Measurements from ENCODE around the gene SKAP2. TPM values are rescaled to one million over a fixed set of nuclear protein-coding genes. Genes with fewer than 3 reads are reported as not detected.

The SKAP2 gene
- total RNA-seq, 1 experiment from 2014 or later: 9.6 TPM

DNA sequence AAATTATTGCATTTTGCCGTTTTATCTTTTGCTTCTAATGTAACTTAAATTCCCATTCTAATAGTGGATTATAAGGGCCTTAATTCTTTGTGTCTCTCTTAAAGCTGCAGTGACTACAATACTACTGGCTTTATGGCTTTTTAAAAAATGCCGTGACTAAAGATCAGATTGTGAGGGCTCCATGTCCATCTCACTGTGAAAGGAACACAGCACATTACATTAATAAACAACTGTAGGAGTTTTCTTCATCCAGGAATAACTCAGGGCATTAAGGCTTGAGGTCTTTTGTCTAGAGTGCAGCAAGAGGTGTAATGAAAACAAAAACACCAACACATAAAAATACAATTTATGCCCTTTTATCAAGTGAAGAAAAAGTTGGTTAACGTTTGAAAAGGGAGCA lies 205.3 kb downstream of the SKAP2 start:
- DNase-seq (no peak), ATAC-seq (no peak)
- Histone ChIP-seq H3K27me3 (ENCODE audit: low read length) (no peaks in the 10 kb centered on the region), H4K20me1 (ENCODE audit: low read length) (no peaks in the 10 kb centered on the region), H3K9me2 (replicated peaks; ENCODE audit: low read length) (no peaks in the 10 kb centered on the region), H3K4me2 (ENCODE audit: low read length) (no peak overlapping the region), H3F3A (ENCODE audit: low read length, unreplicated experiment) (no peaks in the 10 kb centered on the region), H3K9ac (ENCODE audit: low read length) (no peak overlapping the region), H3K27ac (ENCODE audit: low read length) (no peak overlapping the region), H3K4me1 (ENCODE audit: insufficient read depth, low read length) (peaks cover 11% of the 10 kb centered on the region), H2AFZ (ENCODE audit: low read length) (no peak overlapping the region), H3K36me3 (ENCODE audit: low read depth, low read length) (no peaks in the 10 kb centered on the region), H3K79me2 (ENCODE audit: low read length) (no peaks in the 10 kb centered on the region), H3K4me3 (ENCODE audit: low read length) (no peak overlapping the region), H3K9me3 (ENCODE audit: low read length) (no peaks in the 10 kb centered on the region)
- ChIA-PET POLR2A (ENCODE audit: unreplicated experiment) (no interaction called here), CTCF (interaction anchor here (0.6 kb wide), 1 partner anchor 22 kb away, joined by 5 read pairs; no protein-coding TSS in a partner anchor)
- no TSS peak for BruUV-seq (replicated peaks)
- TF ChIP-seq, protein P1, sequence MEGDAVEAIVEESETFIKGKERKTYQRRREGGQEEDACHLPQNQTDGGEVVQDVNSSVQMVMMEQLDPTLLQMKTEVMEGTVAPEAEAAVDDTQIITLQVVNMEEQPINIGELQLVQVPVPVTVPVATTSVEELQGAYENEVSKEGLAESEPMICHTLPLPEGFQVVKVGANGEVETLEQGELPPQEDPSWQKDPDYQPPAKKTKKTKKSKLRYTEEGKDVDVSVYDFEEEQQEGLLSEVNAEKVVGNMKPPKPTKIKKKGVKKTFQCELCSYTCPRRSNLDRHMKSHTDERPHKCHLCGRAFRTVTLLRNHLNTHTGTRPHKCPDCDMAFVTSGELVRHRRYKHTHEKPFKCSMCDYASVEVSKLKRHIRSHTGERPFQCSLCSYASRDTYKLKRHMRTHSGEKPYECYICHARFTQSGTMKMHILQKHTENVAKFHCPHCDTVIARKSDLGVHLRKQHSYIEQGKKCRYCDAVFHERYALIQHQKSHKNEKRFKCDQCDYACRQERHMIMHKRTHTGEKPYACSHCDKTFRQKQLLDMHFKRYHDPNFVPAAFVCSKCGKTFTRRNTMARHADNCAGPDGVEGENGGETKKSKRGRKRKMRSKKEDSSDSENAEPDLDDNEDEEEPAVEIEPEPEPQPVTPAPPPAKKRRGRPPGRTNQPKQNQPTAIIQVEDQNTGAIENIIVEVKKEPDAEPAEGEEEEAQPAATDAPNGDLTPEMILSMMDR (conservative IDR thresholded peaks at IDR 0.05; ENCODE audit: low read depth, low read length): no peak
- TF ChIP-seq EZH2phosphoT487 (IDR thresholded peaks at IDR 0.05; ENCODE audit: borderline replicate concordance, low read length) (no peak), EZH2 (IDR thresholded peaks at IDR 0.05; ENCODE audit: low read length, unreplicated experiment) (no peak)
- intact Hi-C loops (cut with micrococcal nuclease): no loop called here

DNA sequence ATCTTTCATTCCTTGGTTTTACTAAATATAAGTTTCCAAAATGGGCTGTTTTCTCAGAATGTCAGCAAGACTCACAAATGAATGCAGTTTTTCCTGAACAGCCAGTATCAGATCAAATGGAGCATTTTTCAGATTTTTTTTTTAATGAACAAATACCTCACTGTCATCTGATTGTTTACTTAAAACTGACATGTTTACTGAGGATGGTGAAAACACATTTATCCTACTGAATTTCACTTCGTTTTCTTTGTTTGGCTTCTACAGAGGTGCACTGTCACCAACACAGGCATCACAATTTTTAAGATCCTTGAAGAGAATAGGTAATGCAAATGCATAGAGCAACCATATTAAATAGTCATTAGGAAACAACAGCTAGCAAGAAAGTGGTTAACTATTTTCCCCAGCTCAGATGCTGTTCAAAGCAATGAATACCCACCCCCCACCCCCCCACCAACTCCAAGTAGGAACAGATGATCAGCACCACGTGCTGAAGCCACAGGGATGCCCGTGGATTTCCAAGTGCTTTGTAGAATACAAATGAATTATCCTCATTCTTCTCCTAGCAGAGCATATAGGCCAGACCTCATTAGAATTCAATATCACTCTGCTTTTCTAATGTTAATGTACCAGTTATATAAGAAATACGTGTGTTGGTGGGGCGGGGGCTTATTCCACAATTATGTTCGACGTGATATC lies 205.9 kb downstream of the SKAP2 start:
- Histone ChIP-seq H3K27me3 (ENCODE audit: low read length) (no peaks in the 10 kb centered on the region), H3K36me3 (ENCODE audit: low read depth, low read length) (no peaks in the 10 kb centered on the region), H3K4me2 (ENCODE audit: low read length) (no peak overlapping the region), H3K9ac (ENCODE audit: low read length) (no peak overlapping the region), H3K4me1 (ENCODE audit: insufficient read depth, low read length) (peaks cover 16% of the 10 kb centered on the region), H3K9me2 (replicated peaks; ENCODE audit: low read length) (no peaks in the 10 kb centered on the region), H3F3A (ENCODE audit: low read length, unreplicated experiment) (no peaks in the 10 kb centered on the region), H3K4me3 (ENCODE audit: low read length) (no peak overlapping the region), H2AFZ (ENCODE audit: low read length) (no peak overlapping the region), H3K27ac (ENCODE audit: low read length) (no peak overlapping the region), H3K79me2 (ENCODE audit: low read length) (no peaks in the 10 kb centered on the region), H4K20me1 (ENCODE audit: low read length) (no peaks in the 10 kb centered on the region), H3K9me3 (ENCODE audit: low read length) (no peaks in the 10 kb centered on the region)
- ChIA-PET POLR2A (ENCODE audit: unreplicated experiment) (no interaction called here), CTCF (interaction anchor here (0.5 to 0.6 kb wide), 2 partner anchors 152 to 290 kb away, joined by 5 to 7 read pairs; no protein-coding TSS in a partner anchor)
- DNase-seq (peak; percentile 23), ATAC-seq (no peak)
- intact Hi-C loops (cut with micrococcal nuclease): no loop called here
- BruUV-seq (replicated peaks): no TSS peak
- TF ChIP-seq EZH2 (IDR thresholded peaks at IDR 0.05; ENCODE audit: low read length, unreplicated experiment) (no peak), EZH2phosphoT487 (IDR thresholded peaks at IDR 0.05; ENCODE audit: borderline replicate concordance, low read length) (no peak)
- TF ChIP-seq, protein P1 (conservative IDR thresholded peaks at IDR 0.05; ENCODE audit: low read depth, low read length): no peak

DNA sequence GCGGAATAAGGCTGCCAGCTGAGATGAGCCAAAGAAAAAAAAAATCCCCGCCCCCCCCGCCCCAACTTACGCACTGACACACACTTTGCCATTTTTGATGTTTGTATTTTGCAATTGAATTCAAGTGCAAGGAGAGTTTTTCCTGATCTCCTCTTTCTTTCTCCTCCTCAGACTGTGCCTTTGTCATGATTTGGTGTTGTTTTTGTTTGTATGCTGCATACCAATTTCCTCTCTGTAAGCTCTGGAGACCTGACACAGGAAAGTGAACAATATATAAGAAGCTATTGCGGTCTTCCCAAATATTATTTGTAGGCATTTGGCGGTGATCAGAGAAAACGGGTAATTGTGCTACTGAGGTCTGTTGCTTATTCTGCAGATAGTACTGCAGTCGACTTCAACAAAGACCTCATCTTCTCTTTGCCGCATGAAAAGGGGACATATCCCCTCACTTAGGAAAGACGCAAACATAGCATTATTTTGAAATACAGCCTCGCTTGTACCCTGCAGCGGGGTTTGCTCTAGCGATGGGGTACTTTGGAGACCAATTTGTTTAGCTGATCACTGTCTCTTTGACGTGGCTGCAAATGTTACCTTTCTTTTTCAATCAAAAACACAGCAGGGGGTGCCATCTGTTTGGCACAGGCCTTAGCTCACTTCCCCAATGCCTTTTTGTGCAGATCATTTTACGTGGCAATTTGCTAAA lies 206.6 kb downstream of the SKAP2 start:
- DNase-seq (no peak), ATAC-seq (no peak)
- Histone ChIP-seq H3K27ac (ENCODE audit: low read length) (no peak overlapping the region), H3K4me1 (ENCODE audit: insufficient read depth, low read length) (peaks cover 23% of the 10 kb centered on the region), H3K79me2 (ENCODE audit: low read length) (no peaks in the 10 kb centered on the region), H2AFZ (ENCODE audit: low read length) (no peak overlapping the region), H3K4me2 (ENCODE audit: low read length) (no peak overlapping the region), H3K9me2 (replicated peaks; ENCODE audit: low read length) (no peaks in the 10 kb centered on the region), H3K27me3 (ENCODE audit: low read length) (no peaks in the 10 kb centered on the region), H3K9me3 (ENCODE audit: low read length) (no peaks in the 10 kb centered on the region), H3F3A (ENCODE audit: low read length, unreplicated experiment) (no peaks in the 10 kb centered on the region), H3K36me3 (ENCODE audit: low read depth, low read length) (no peaks in the 10 kb centered on the region), H4K20me1 (ENCODE audit: low read length) (no peaks in the 10 kb centered on the region), H3K4me3 (ENCODE audit: low read length) (no peak overlapping the region), H3K9ac (ENCODE audit: low read length) (no peak overlapping the region)
- TF ChIP-seq EZH2phosphoT487 (IDR thresholded peaks at IDR 0.05; ENCODE audit: borderline replicate concordance, low read length) (no peak), EZH2 (IDR thresholded peaks at IDR 0.05; ENCODE audit: low read length, unreplicated experiment) (no peak)
- TF ChIP-seq, protein P1 (conservative IDR thresholded peaks at IDR 0.05; ENCODE audit: low read depth, low read length): no peak
- ChIA-PET CTCF (interaction anchor here (0.5 to 0.6 kb wide), 2 partner anchors 151 to 289 kb away, joined by 5 to 7 read pairs; no protein-coding TSS in a partner anchor), POLR2A (ENCODE audit: unreplicated experiment) (no interaction called here)
- intact Hi-C loops (cut with micrococcal nuclease): no loop called here
- no TSS peak for BruUV-seq (replicated peaks)
